GM19240 (cell line): ENCODE measurements around the gene LRRFIP2.
"Not testable (repeated sequence)": the region's sequence is repeated elsewhere in the genome, so short reads cannot be mapped to it uniquely, and the experiment has no call there.

Experiments used
- DNase-seq: peaks from one replicate; pipeline ENCODE4 v3.0.0; 2011; ENCODE audit warnings: low spot score; ENCODE audit not compliant: insufficient read length

The LRRFIP2 gene

GRCh38 chr3:37189109-37189508 lies 14.7 kb upstream of the LRRFIP2 start:
- DNase-seq: no peak

GRCh38 chr3:37183976-37184375 lies 9.6 kb upstream of the LRRFIP2 start:
- no peak for DNase-seq

- no peak for DNase-seq
Observed at GRCh38 chr3:37183375-37183831, 9.0 kb upstream of the LRRFIP2 start.

GRCh38 chr3:37182816-37183215 lies 8.4 kb upstream of the LRRFIP2 start:
- DNase-seq: no peak

- no peak for DNase-seq
Observed at GRCh38 chr3:37181756-37182155, 7.4 kb upstream of the LRRFIP2 start.

GRCh38 chr3:37179144-37179967 lies 5.0 kb upstream of the LRRFIP2 start:
- DNase-seq: no peak

- DNase-seq: no peak
Observed at GRCh38 chr3:37173806-37174205, 576 bp downstream of the LRRFIP2 start.

- no peak for DNase-seq
Observed at GRCh38 chr3:37171144-37171543, 3.2 kb downstream of the LRRFIP2 start.

- no peak for DNase-seq
Observed at GRCh38 chr3:37170513-37170912, 3.9 kb downstream of the LRRFIP2 start.

- no peak for DNase-seq
Observed at GRCh38 chr3:37170060-37170459, 4.3 kb downstream of the LRRFIP2 start.

GRCh38 chr3:37168896-37169295 lies 5.5 kb downstream of the LRRFIP2 start:
- DNase-seq: no peak

GRCh38 chr3:37163262-37164015 lies 10.9 kb downstream of the LRRFIP2 start:
- DNase-seq: no peak

- no peak for DNase-seq
Observed at GRCh38 chr3:37162501-37163245, 11.7 kb downstream of the LRRFIP2 start.

GRCh38 chr3:37161351-37161750 lies 13.0 kb downstream of the LRRFIP2 start:
- DNase-seq: no peak

- DNase-seq: no peak
Observed at GRCh38 chr3:37155782-37156181, 18.6 kb downstream of the LRRFIP2 start.

- DNase-seq: no peak
Observed at GRCh38 chr3:37154668-37155314, 19.6 kb downstream of the LRRFIP2 start.

GRCh38 chr3:37150621-37151020 lies 23.8 kb downstream of the LRRFIP2 start:
- no peak for DNase-seq

- DNase-seq: no peak
Observed at GRCh38 chr3:37149257-37149656, 25.1 kb downstream of the LRRFIP2 start.

- no peak for DNase-seq
Observed at GRCh38 chr3:37148208-37148607, 26.2 kb downstream of the LRRFIP2 start.

GRCh38 chr3:37147666-37148065 lies 26.7 kb downstream of the LRRFIP2 start:
- no peak for DNase-seq

- DNase-seq: not testable (repeated sequence)
Observed at GRCh38 chr3:37146927-37147326, 27.5 kb downstream of the LRRFIP2 start.
